ENCODE results near the gene FBXO38. TPM values are rescaled to one million over a fixed set of nuclear protein-coding genes. Genes with fewer than 3 reads are reported as not detected.
A peak's percentile ranks its signal among the peaks of the same experiment; 100 is the strongest.

The FBXO38 gene
- total RNA-seq, 1 donor from 2014 or later, result 41.0 TPM

- no peak for DNase-seq (ENCODE audit: low read depth, low spot score)
- H3K9me3 Mint-ChIP-seq, result no peaks in the 10 kb centered on the region
- TF ChIP-seq CTCF (conservative IDR thresholded peaks at IDR 0.05), result no peak
- H3K4me1 Mint-ChIP-seq, result peaks cover 12% of the 10 kb centered on the region
- H3K4me3 Mint-ChIP-seq, result no peak overlapping the region
- H3K36me3 Mint-ChIP-seq (ENCODE audit: low read depth), result no peaks in the 10 kb centered on the region
- H3K27me3 Mint-ChIP-seq (ENCODE audit: low read depth), result no peaks in the 10 kb centered on the region
- H3K27ac Mint-ChIP-seq (ENCODE audit: unreplicated experiment), result peak overlapping the region; percentile 5
Measured at GRCh38 chr5:148393390-148393741, 9.6 kb downstream of the FBXO38 start.

GRCh38 chr5:148394587-148395019 is 10.8 kb downstream of the FBXO38 start:
- no peaks in the 10 kb centered on the region for H3K36me3 Mint-ChIP-seq (ENCODE audit: low read depth)
- no peak overlapping the region for H3K4me3 Mint-ChIP-seq
- peaks cover 12% of the 10 kb centered on the region for H3K4me1 Mint-ChIP-seq
- no peak for TF ChIP-seq CTCF (conservative IDR thresholded peaks at IDR 0.05)
- no peaks in the 10 kb centered on the region for H3K9me3 Mint-ChIP-seq
- peak overlapping the region; percentile 4 for H3K27ac Mint-ChIP-seq (ENCODE audit: unreplicated experiment)
- no peaks in the 10 kb centered on the region for H3K27me3 Mint-ChIP-seq (ENCODE audit: low read depth)
- DNase-seq (ENCODE audit: low read depth, low spot score), result no peak

- H3K9me3 Mint-ChIP-seq, result no peaks in the 10 kb centered on the region
- peaks cover 12% of the 10 kb centered on the region for H3K4me1 Mint-ChIP-seq
- no peak overlapping the region for H3K4me3 Mint-ChIP-seq
- DNase-seq (ENCODE audit: low read depth, low spot score), result no peak
- TF ChIP-seq CTCF (conservative IDR thresholded peaks at IDR 0.05), result no peak
- H3K27ac Mint-ChIP-seq (ENCODE audit: unreplicated experiment), result no peak overlapping the region
- H3K36me3 Mint-ChIP-seq (ENCODE audit: low read depth), result no peaks in the 10 kb centered on the region
- no peaks in the 10 kb centered on the region for H3K27me3 Mint-ChIP-seq (ENCODE audit: low read depth)
Measured at GRCh38 chr5:148395031-148395430, 11.3 kb downstream of the FBXO38 start.

GRCh38 chr5:148397968-148398595 is 14.3 kb downstream of the FBXO38 start:
- no peak overlapping the region for H3K4me3 Mint-ChIP-seq
- no peaks in the 10 kb centered on the region for H3K4me1 Mint-ChIP-seq
- no peaks in the 10 kb centered on the region for H3K9me3 Mint-ChIP-seq
- no peak for DNase-seq (ENCODE audit: low read depth, low spot score)
- no peaks in the 10 kb centered on the region for H3K36me3 Mint-ChIP-seq (ENCODE audit: low read depth)
- no peak for TF ChIP-seq CTCF (conservative IDR thresholded peaks at IDR 0.05)
- peak overlapping the region; percentile 19 for H3K27ac Mint-ChIP-seq (ENCODE audit: unreplicated experiment)
- H3K27me3 Mint-ChIP-seq (ENCODE audit: low read depth), result no peaks in the 10 kb centered on the region

GRCh38 chr5:148398698-148399121 is 15.0 kb downstream of the FBXO38 start:
- H3K27ac Mint-ChIP-seq (ENCODE audit: unreplicated experiment), result no peak overlapping the region
- peaks cover 2% of the 10 kb centered on the region for H3K36me3 Mint-ChIP-seq (ENCODE audit: low read depth)
- H3K27me3 Mint-ChIP-seq (ENCODE audit: low read depth), result no peaks in the 10 kb centered on the region
- no peak overlapping the region for H3K4me3 Mint-ChIP-seq
- H3K9me3 Mint-ChIP-seq, result no peaks in the 10 kb centered on the region
- H3K4me1 Mint-ChIP-seq, result no peaks in the 10 kb centered on the region
- DNase-seq (ENCODE audit: low read depth, low spot score), result no peak
- no peak for TF ChIP-seq CTCF (conservative IDR thresholded peaks at IDR 0.05)

Measured in neural crest cell (in vitro differentiated cells).